Ovary (tissue), 9 donors: ENCODE measurements around the gene HOXC11. TPM values are rescaled to one million over a fixed set of nuclear protein-coding genes. Genes with fewer than 3 reads are reported as not detected.

Source experiments
- DNase-seq, 5 donors: peaks; one replicate each; pipeline ENCODE4 v3.0.0-alpha.2; 2019 to 2020
- H3K27ac ChIP-seq, 2 donors: fragments of 200-600 bp; one replicate each; pipeline versions ENCODE4 v1.5.1 to v1.8.0; 2019 to 2022
- H3K27me3 ChIP-seq: fragments of 200-600 bp; one replicate; pipeline ENCODE4 v1.8.0; 2022
- H3K36me3 ChIP-seq: fragments of 200-600 bp; sonication (generic); one replicate; pipeline ENCODE4 v1.5.1; 2019
- H3K4me1 ChIP-seq: one replicate; pipeline ENCODE4 v1.8.1; 2013; ENCODE audit warnings: mild to moderate bottlenecking, moderate library complexity; ENCODE audit not compliant: insufficient read depth
- H3K4me3 ChIP-seq: fragments of 200-600 bp; sonication (generic); one replicate; pipeline ENCODE4 v1.5.1; 2017
- H3K9me3 ChIP-seq, 2 donors: fragments of 200-600 bp in 1 of 2; sonication (generic) in 1 of 2; one replicate each; pipeline versions ENCODE4 v1.5.1 to v1.8.1; 2013 to 2019; ENCODE audit warnings: mild to moderate bottlenecking in 1 of 2, moderate library complexity in 1 of 2
- EP300 ChIP-seq: sonication (generic); formaldehyde crosslinking; IDR thresholded peaks from one replicate; pipeline ENCODE4 v1.6.1; 2017; ENCODE audit warnings: antibody characterized with exemption
- POLR2A ChIP-seq: fragments of 450-650 bp; IDR thresholded peaks from one replicate; pipeline ENCODE4 v1.6.1; 2017; ENCODE audit warnings: antibody characterized with exemption, mild to moderate bottlenecking, moderate library complexity
- WGBS, 3 donors: extraction: QIAGEN DNeasy Blood & Tissue Kit in 1 of 3; methylation state at CpG; one replicate each; pipeline versions ENCODE4 v1.1.5 to v1.1.7; 2013 to 2017; 5-methylcytosine and 5-hydroxymethylcytosine counted together
- intact Hi-C, 4 donors: fragments of 100-400 bp; cut with DNase I; formaldehyde crosslinking; loops; one replicate each; pipeline versions ENCODE4 v1.11.0 to v1.15.1; 2022 to 2023
- polyA plus RNA-seq, 2 donors: library from polyadenylated mRNA; stranded (reverse); fragments of 200-250 nt in 1 of 2; fragments of 350-450 nt in 1 of 2; fragmentation: Illumina TruSeq in 1 of 2; extraction: RNeasy Lipid Tissue Mini Kit (QIAGEN cat#74804) in 1 of 2; gene quantifications; one replicate each; pipeline ENCODE4 v1.2.3, GENCODE V29; 2013 to 2014
- total RNA-seq, 7 donors: library from RNA; depleted of rRNA in 2 of 7; stranded (reverse); fragments of >200 nt in 2 of 7; fragmentation: NEBNext Ultra II Directional in 3 of 7; extraction: Animal tissue kit (Norgen Biotek cat#: 25700) in 3 of 7; gene quantifications; one replicate each; pipeline versions ENCODE4 v1.1.0 to v1.2.4, GENCODE V29; 2016 to 2023
- TF ChIP-seq, protein P1 (sequence below), 3 donors: fragments of 450-650 bp in 2 of 3; fragments of 200-600 bp in 1 of 3; IDR thresholded peaks; one replicate each; pipeline versions ENCODE4 v1.5.1 to v1.8.0; 2016 to 2022; ENCODE audit warnings: antibody characterized with exemption in 3 of 3, mild to moderate bottlenecking in 1 of 3
- donor health status: DM: no; HTN: no; CAD: no; lungs with moderate emphysema.
- donor health status: DM: no; HTN: no; CAD: no.
- donor health status: Bipolar disorder and iron deficiency.
- donor health status: DM: yes; HTN: yes; CAD: no.
- donor health status: DM: no; HTN: no; CAD: no.
- donor health status: DM: yes; HTN: yes; CAD: no.

HOXC11 gene
- total and polyA plus RNA-seq, 9 donors, result 0.12 to 1.1 TPM; not detected in 7

- DNase-seq, result no peak
- Histone ChIP-seq H3K36me3 (no peaks in the 10 kb centered on the region), H3K4me1 (no peaks in the 10 kb centered on the region), H3K9me3 (peaks cover 0 to 3% of the 10 kb centered on the region in 2 donors), H3K27ac (no peak overlapping the region), H3K27me3 (peaks cover 13% of the 10 kb centered on the region), H3K4me3 (no peak overlapping the region)
- intact Hi-C loops, result no loop called here
- 18 to 26% (median 20%) methylated on average over 4 of the region's 4 CpGs for WGBS, 3 donors
- TF ChIP-seq POLR2A (no peak), EP300 (no peak)
- TF ChIP-seq, protein P1, sequence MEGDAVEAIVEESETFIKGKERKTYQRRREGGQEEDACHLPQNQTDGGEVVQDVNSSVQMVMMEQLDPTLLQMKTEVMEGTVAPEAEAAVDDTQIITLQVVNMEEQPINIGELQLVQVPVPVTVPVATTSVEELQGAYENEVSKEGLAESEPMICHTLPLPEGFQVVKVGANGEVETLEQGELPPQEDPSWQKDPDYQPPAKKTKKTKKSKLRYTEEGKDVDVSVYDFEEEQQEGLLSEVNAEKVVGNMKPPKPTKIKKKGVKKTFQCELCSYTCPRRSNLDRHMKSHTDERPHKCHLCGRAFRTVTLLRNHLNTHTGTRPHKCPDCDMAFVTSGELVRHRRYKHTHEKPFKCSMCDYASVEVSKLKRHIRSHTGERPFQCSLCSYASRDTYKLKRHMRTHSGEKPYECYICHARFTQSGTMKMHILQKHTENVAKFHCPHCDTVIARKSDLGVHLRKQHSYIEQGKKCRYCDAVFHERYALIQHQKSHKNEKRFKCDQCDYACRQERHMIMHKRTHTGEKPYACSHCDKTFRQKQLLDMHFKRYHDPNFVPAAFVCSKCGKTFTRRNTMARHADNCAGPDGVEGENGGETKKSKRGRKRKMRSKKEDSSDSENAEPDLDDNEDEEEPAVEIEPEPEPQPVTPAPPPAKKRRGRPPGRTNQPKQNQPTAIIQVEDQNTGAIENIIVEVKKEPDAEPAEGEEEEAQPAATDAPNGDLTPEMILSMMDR (IDR thresholded peaks at IDR 0.05), result no peak
Measured at GRCh38 chr12:53929527-53929926, 43.4 kb upstream of the HOXC11 start.

- intact Hi-C loops, result no loop called here
- Histone ChIP-seq H3K27ac (no peak overlapping the region), H3K27me3 (peaks cover 15% of the 10 kb centered on the region), H3K36me3 (no peaks in the 10 kb centered on the region), H3K9me3 (peaks cover 0 to 3% of the 10 kb centered on the region in 2 donors), H3K4me3 (no peak overlapping the region), H3K4me1 (no peaks in the 10 kb centered on the region)
- TF ChIP-seq EP300 (no peak), POLR2A (no peak)
- TF ChIP-seq, protein P1 (IDR thresholded peaks at IDR 0.05), result no peak
- 5 to 8% (median 7%) methylated on average over 30 of the region's 30 CpGs for WGBS, 3 donors
- no peak for DNase-seq
Measured at GRCh38 chr12:53930591-53931255, 42.2 kb upstream of the HOXC11 start.

DNA sequence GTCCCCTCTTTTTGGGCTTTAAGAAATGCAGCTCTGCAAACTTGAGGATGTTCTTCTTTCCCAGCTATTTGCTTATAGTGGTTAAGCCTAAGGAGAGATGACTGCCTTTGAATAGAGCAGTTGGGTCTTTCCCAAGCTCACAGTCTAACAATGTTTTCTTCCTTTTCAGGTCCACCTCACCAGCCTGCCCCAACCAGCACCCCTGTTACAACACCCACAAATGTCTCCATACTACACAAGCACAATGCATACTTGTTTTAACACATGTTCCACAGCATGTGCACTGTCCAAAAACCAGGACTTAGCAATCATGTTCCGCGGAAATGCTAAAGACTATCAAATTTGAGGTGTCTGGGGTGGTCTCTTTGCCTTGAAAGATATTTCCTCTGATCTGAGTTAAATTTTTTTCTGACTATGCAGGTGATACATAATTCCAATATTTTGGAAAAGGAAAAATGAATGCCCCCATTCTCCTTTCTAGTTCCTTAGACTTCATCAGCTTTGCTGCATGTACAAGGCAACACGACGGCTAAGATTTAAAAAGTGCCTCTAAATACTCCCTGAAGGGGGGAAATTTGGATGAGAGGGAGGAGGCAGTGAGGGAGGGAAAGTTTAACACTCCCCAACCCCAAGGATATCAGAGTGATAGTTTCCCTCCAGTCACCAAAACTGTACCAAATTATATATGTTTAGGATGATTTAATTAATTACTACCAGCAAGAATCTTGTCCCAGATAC is 40.9 kb upstream of the HOXC11 start:
- Histone ChIP-seq H3K9me3 (peaks cover 0 to 3% of the 10 kb centered on the region in 2 donors), H3K27ac (no peak overlapping the region), H3K36me3 (no peaks in the 10 kb centered on the region), H3K27me3 (peaks cover 22% of the 10 kb centered on the region), H3K4me3 (no peak overlapping the region), H3K4me1 (no peaks in the 10 kb centered on the region)
- no peak for DNase-seq
- 35 to 48% (median 42%) methylated on average over 4 of the region's 4 CpGs for WGBS, 3 donors
- TF ChIP-seq POLR2A (no peak), EP300 (no peak)
- TF ChIP-seq, protein P1 (IDR thresholded peaks at IDR 0.05), result no peak
- intact Hi-C loops, result no loop called here

GRCh38 chr12:53932915-53933314 is 40.0 kb upstream of the HOXC11 start:
- H3K4me1 ChIP-seq, result no peaks in the 10 kb centered on the region
- TF ChIP-seq, protein P1 (IDR thresholded peaks at IDR 0.05), result no peak
- TF ChIP-seq POLR2A (no peak), EP300 (no peak)
- intact Hi-C loops, result no loop called here

More at GRCh38 chr12:53932915-53933314, 40.0 kb upstream of the HOXC11 start:
- 39 to 56% (median 41%) methylated on average over 4 of the region's 4 CpGs for WGBS, 3 donors
- H3K36me3 ChIP-seq, result no peaks in the 10 kb centered on the region
- H3K27ac ChIP-seq, result no peak overlapping the region
- DNase-seq, result no peak
- peaks cover 0 to 3% of the 10 kb centered on the region in 2 donors for H3K9me3 ChIP-seq
- peaks cover 25% of the 10 kb centered on the region for H3K27me3 ChIP-seq
- no peak overlapping the region for H3K4me3 ChIP-seq
